HepG2 (cell line): ENCODE results near the gene NADK2. TPM values are rescaled to one million over a fixed set of nuclear protein-coding genes. Genes with fewer than 3 reads are reported as not detected.

Source experiments
- AHDC1 ChIP-seq: sonication (generic); formaldehyde crosslinking; IDR thresholded peaks from 2 replicates; pipeline ENCODE4 v1.5.1; 2020; ENCODE audit warnings: mild to moderate bottlenecking, missing genetic modification reagents, borderline replicate concordance
- CAMTA2 ChIP-seq: sonication (generic); formaldehyde crosslinking; IDR thresholded peaks from 2 replicates; pipeline ENCODE4 v1.4.0; 2020; ENCODE audit warnings: mild to moderate bottlenecking, missing genetic modification reagents, borderline replicate concordance
- CREM ChIP-seq, 2 experiments: sonication (generic) in 1 of 2; formaldehyde crosslinking in 1 of 2; IDR thresholded peaks; 2 replicates each; pipeline versions ENCODE4 v1.4.0 to v1.6.1; 2016 to 2020; ENCODE audit warnings: antibody characterized with exemption in 1 of 2, mild to moderate bottlenecking in 1 of 2, missing genetic modification reagents in 1 of 2
- FOXK1 ChIP-seq: sonication (generic); formaldehyde crosslinking; IDR thresholded peaks from 2 replicates; pipeline ENCODE4 v1.4.0; 2020; ENCODE audit warnings: low read depth, missing genetic modification reagents, borderline replicate concordance
- FOXO4 ChIP-seq: sonication (generic); formaldehyde crosslinking; conservative IDR thresholded peaks from 2 replicates; pipeline ENCODE4 v1.8.1; 2023; ENCODE audit warnings: missing genetic modification reagents
- REST ChIP-seq, 2 experiments: IDR thresholded peaks; 2 replicates each; pipeline ENCODE4 v1.6.1; 2011 to 2012; ENCODE audit warnings: low read length in 2 of 2, borderline replicate concordance in 1 of 2, low read depth in 1 of 2, mild to moderate bottlenecking in 1 of 2, moderate library complexity in 1 of 2
- ZNF318 ChIP-seq: sonication (generic); formaldehyde crosslinking; IDR thresholded peaks from 2 replicates; pipeline ENCODE4 v1.4.0; 2020; ENCODE audit warnings: mild to moderate bottlenecking, missing genetic modification reagents
- polyA plus RNA-seq, 8 experiments: library from polyadenylated mRNA; depleted of rRNA in 3 of 8; stranded (reverse) in 7 of 8; unstranded in 1 of 8; fragments of >200 nt; fragmentation: Illumina TruSeq in 4 of 8; extraction: Trizol in 4 of 8; gene quantifications; 2 replicates each; pipeline versions ENCODE4 v1.2.1 to v1.2.3, GENCODE V29; 2011 to 2016; ENCODE audit warnings: low read depth in 4 of 8, missing spikeins in 1 of 8, mixed read lengths in 1 of 8; ENCODE audit not compliant: insufficient read depth in 1 of 8
- total RNA-seq, 5 experiments: library from RNA; depleted of rRNA; stranded (reverse); fragments of >200 nt; fragmentation: Illumina TruSeq; extraction: Trizol; gene quantifications; 2 replicates each; pipeline ENCODE4 v1.2.3, GENCODE V29; 2016; ENCODE audit warnings: low read depth in 1 of 5

Gene NADK2
- total and polyA plus RNA-seq, 2 of the 13 experiments (the other 11 are each of a cell fraction or from before 2014, with no cell fraction given): 13.9 to 71.4 TPM

GRCh38 chr5:36180556-36181350 lies 61.0 kb downstream of the NADK2 start (continued):
- no peak for TF ChIP-seq FOXO4
- TF ChIP-seq CREM (IDR thresholded peaks at IDR 0.05): peak; percentile 97
- TF ChIP-seq CREM (CRISPR knock-in tag; IDR thresholded peaks at IDR 0.05): no peak
- no peak for TF ChIP-seq CAMTA2 (CRISPR knock-in tag)
- TF ChIP-seq FOXK1 (CRISPR knock-in tag): peak; percentile 79
- TF ChIP-seq REST (IDR thresholded peaks at IDR 0.05; ENCODE audit: borderline replicate concordance in 1 of 2, low read depth in 1 of 2, low read length in 2 of 2): peak in 1 of 2 experiments; percentile 85; a peak in 2 of 4 replicates
- TF ChIP-seq ZNF318 (CRISPR knock-in tag): no peak
- TF ChIP-seq AHDC1 (CRISPR knock-in tag): peak; percentile 97; the same call in 1 of the 2 replicates
